ACC112 (cell line): ENCODE data around the gene STK11.

Source experiments
- H2AFZ ChIP-seq: fragments of 200-600 bp; sonication (generic); one replicate; pipeline ENCODE4 v1.6.0; 2017; ENCODE audit warnings: antibody characterized with exemption, low read length; ENCODE audit not compliant: unreplicated experiment
- H3K27ac ChIP-seq: fragments of 200-600 bp; sonication (generic); 2 replicates; pipeline ENCODE4 v1.5.1; 2014; ENCODE audit warnings: low read depth, mild to moderate bottlenecking, antibody characterized with exemption, low read length, moderate library complexity
- H3K27me3 ChIP-seq: fragments of 200-600 bp; sonication (generic); 2 replicates; pipeline ENCODE4 v1.6.1; 2014; ENCODE audit warnings: mild to moderate bottlenecking, antibody characterized with exemption, low read length, moderate library complexity, mixed read lengths; ENCODE audit not compliant: insufficient read depth
- H3K36me3 ChIP-seq: fragments of 200-600 bp; sonication (generic); 2 replicates; pipeline ENCODE4 v1.6.1; 2016; ENCODE audit warnings: mild to moderate bottlenecking, antibody characterized with exemption, low read length, moderate library complexity, mixed read lengths; ENCODE audit not compliant: insufficient read depth
- H3K4me1 ChIP-seq: fragments of 200-600 bp; sonication (generic); one replicate; pipeline ENCODE4 v1.6.1; 2016; ENCODE audit warnings: low read length, mixed read lengths; ENCODE audit not compliant: insufficient read depth, unreplicated experiment, control insufficient read depth
- H3K4me3 ChIP-seq: fragments of 200-600 bp; sonication (generic); 2 replicates; pipeline ENCODE4 v1.5.1; 2014; ENCODE audit warnings: mild to moderate bottlenecking, low read depth, low read length
- H3K79me2 ChIP-seq: fragments of 200-600 bp; sonication (generic); one replicate; pipeline ENCODE4 v1.6.0; 2016; ENCODE audit warnings: low read length; ENCODE audit not compliant: control insufficient read depth, unreplicated experiment, insufficient read depth

The STK11 gene

GRCh38 chr19:1274852-1275259, 69.3 kb downstream of the STK11 start:
- Histone ChIP-seq H3K4me1 (peaks cover 31% of the 10 kb centered on the region), H3K79me2 (peaks cover 57% of the 10 kb centered on the region), H2AFZ (no peak overlapping the region), H3K4me3 (peak overlapping the region; percentile 89), H3K27me3 (no peaks in the 10 kb centered on the region), H3K36me3 (peaks cover 29% of the 10 kb centered on the region; the same call in 1 of the 2 replicates), H3K27ac (peak overlapping the region; percentile 93)

GRCh38 chr19:1275260-1275975, 69.8 kb downstream of the STK11 start, which contains the start of gene FAM174C:
FAM174C (plus strand) TSS chr19:1275530; CDS start chr19:1275550, 20 bp downstream.
- Histone ChIP-seq H3K79me2 (peaks cover 52% of the 10 kb centered on the region), H3K36me3 (peaks cover 29% of the 10 kb centered on the region; the same call in 1 of the 2 replicates), H3K27ac (peak within 1 kb of the TSS; percentile 93), H3K4me1 (peaks cover 29% of the 10 kb centered on the region), H3K27me3 (no peaks in the 10 kb centered on the region), H3K4me3 (peak within 1 kb of the TSS; percentile 89), H2AFZ (peak within 1 kb of the TSS; percentile 38)

GRCh38 chr19:1275976-1276627, 70.5 kb downstream of the STK11 start:
- Histone ChIP-seq H3K79me2 (peaks cover 45% of the 10 kb centered on the region), H3K4me3 (peak overlapping the region; percentile 89), H3K4me1 (peaks cover 23% of the 10 kb centered on the region), H3K27ac (peak overlapping the region; percentile 93), H2AFZ (no peak overlapping the region), H3K27me3 (no peaks in the 10 kb centered on the region), H3K36me3 (peaks cover 25% of the 10 kb centered on the region; the same call in 1 of the 2 replicates)

DNA sequence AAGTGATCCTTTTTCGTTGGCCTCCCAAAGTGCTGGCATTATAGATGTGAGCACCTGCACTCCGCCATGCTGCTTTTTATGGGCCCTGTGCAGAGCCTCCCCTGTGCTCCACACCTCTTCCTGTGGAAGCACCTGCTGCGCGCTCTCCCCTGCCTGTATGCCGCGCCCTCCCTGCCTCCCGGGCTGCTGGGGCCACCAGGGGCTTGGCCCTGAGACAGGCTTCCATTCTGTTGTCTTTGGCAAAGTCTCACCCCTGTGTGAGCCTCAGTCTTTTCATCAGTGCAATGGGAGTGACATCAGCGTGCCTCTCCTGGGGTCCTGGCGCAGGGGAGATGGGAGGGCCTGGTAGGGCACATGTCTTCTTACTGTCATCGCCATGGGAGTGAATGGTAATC, 71.0 kb downstream of the STK11 start:
- Histone ChIP-seq H3K79me2 (peaks cover 39% of the 10 kb centered on the region), H3K27me3 (no peaks in the 10 kb centered on the region), H3K4me3 (peak overlapping the region; percentile 89), H2AFZ (no peak overlapping the region), H3K36me3 (peaks cover 21% of the 10 kb centered on the region; the same call in 1 of the 2 replicates), H3K4me1 (peaks cover 17% of the 10 kb centered on the region), H3K27ac (peak overlapping the region; percentile 93; the same call in 1 of the 2 replicates)

DNA sequence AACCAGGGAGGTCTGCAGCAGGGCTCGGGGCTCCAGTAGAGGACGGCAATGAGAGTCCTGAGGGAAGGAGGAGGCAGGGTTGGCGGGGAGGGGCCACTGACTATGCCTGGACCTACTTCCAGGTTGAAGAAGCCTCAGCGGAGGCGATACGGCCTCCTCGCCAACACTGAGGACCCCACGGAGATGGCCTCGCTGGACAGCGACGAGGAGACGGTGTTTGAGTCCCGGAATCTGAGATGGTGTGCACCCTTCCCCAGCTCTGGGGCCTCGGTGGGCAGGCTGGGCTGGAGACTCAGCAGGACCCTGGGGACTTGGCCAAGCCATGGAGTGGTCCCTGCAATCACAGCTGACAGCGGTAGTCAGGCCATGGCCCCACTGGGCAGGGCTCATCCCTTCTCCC, 71.5 kb downstream of the STK11 start:
- peaks cover 20% of the 10 kb centered on the region; the same call in 1 of the 2 replicates for H3K36me3 ChIP-seq
- H3K27ac ChIP-seq = no peak overlapping the region
- H3K4me1 ChIP-seq = peaks cover 16% of the 10 kb centered on the region
- peaks cover 35% of the 10 kb centered on the region for H3K79me2 ChIP-seq
- H3K4me3 ChIP-seq = no peak overlapping the region; the same call in 1 of the 2 replicates
- H2AFZ ChIP-seq = no peak overlapping the region
- H3K27me3 ChIP-seq = no peaks in the 10 kb centered on the region
